ENCODE data around the gene REPS1.
"Not testable (repeated sequence)": the region's sequence is repeated elsewhere in the genome, so short reads cannot be mapped to it uniquely, and the experiment has no call there.

Gene REPS1

GRCh38 chr6:138966870-138967269 is 21.2 kb downstream of the REPS1 start:
- DNase-seq: no peak

GRCh38 chr6:138965971-138966370 is 22.1 kb downstream of the REPS1 start:
- no peak for DNase-seq

DNA sequence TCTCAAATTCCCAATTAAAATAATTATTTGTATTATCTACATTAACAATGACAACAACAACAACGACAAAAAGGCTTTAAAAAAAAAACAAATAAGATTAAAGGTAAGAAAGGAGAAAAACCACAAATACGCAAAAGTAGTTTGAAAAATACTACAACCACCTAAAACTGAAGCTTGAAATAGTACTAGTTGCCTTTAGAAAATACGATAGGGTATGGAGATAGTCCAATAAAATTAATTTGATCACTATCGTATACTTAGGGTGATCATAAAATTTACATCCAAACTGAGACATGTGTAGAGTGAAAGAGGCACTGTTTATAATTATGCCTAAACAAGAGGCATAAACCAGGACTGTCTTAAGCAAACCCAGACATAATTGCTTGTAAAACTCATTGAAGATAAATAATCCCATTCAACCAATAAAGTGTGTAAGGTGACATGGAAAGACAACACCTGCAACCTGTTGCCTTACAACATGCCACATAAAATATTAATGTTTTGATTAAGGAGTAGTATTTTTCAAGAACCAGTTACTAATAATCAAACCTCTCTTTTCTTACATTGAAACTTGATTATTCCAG is 22.7 kb downstream of the REPS1 start:
- no peak for DNase-seq

GRCh38 chr6:138964012-138964411 is 24.0 kb downstream of the REPS1 start:
- no peak for DNase-seq

DNA sequence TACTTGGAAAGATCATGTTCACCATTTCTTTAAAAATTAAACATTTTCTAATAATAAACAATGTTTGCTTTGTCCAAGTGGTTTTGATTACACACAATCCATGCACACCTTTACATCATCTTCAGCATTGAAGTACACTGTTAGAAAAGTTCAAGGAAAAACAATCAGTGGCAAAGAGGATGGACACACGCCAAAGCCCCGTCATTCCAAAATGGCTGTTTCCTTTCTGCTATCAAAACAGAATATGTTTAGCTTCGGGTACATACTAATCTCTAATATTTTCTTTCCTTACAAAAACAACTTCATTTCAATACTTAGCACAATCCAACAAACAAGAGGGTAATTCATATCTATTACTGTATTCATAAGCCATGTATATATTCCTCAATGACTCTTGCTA is 24.5 kb downstream of the REPS1 start:
- no peak for DNase-seq

GRCh38 chr6:138963119-138963518 is 24.9 kb downstream of the REPS1 start:
- no peak for DNase-seq

DNA sequence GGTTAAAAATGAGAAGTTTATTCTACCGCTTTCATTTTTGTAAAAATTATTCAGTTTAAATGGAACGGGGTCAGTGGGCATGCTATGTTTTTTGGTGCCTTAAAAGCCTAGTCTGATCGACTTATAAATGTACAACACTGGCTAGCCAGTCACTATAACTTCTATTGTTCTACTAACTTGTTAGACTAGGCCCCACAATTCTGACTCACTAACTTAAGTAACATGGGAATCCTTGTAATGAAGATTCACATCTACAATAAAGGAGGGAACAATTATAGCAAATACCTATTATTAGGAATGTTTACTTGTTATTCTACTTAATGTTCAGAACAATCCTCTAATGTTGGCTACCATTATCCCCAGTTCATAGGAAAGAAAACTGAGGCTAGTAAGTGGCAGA is 28.5 kb downstream of the REPS1 start:
- DNase-seq: no peak

- DNase-seq: no peak
These were observed 29.5 kb downstream of the REPS1 start for GRCh38 chr6:138958595-138958994.

- DNase-seq: no peak
These were observed 30.1 kb downstream of the REPS1 start for GRCh38 chr6:138957903-138958302.

- peak; percentile 72 for DNase-seq
These were observed 30.6 kb downstream of the REPS1 start for GRCh38 chr6:138957484-138957883.

DNA sequence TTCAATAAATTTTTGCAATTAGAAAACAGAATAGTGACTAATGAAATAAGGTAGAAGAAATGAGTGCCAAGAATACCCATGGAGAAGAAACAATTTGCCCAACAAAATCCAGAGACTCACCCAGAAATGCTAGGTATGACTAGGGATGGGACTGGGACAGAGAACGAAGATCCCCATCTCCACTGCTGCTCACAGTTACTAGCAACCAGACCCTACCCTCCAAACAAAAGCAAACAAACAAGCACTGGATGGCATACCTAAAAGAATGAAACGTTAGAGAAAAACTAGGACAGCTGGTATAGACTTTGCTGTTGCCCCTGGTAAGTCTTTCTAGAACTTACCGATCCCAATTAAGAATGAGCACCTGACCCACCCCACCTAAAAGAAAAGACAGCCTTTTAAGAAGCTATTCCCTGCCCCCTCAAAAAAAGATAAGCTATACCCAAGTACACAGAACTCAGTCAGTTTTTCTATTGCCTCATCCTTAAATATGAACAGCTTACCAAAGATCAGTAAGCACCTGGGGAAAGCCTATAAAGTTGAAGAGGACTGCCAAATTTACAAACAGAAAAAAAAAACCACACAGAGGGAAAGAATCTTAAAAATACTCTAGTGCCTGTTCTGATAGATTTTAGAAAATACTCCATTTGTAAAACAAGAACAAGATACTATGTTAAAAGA is 31.7 kb downstream of the REPS1 start:
- no peak for DNase-seq

DNA sequence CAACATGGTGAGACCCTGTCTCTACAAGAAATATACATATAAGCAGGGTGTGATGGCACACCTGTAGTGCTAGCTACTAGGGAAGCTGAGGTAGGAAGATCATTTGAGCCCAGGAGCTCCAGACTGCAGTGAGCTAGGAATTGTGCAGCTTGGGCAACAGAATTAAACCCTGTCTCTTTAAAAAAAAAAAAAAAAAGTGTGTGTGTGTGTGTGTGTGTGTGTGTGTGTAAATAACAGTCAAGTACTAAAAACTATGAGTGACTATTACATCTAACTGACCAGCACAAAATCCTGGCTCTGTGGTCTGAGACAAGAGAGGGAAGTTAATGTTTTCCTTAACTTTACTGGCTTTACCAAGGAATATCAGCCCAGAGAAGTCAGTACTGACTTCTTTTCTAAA is 32.8 kb downstream of the REPS1 start:
- DNase-seq: no peak

DNA sequence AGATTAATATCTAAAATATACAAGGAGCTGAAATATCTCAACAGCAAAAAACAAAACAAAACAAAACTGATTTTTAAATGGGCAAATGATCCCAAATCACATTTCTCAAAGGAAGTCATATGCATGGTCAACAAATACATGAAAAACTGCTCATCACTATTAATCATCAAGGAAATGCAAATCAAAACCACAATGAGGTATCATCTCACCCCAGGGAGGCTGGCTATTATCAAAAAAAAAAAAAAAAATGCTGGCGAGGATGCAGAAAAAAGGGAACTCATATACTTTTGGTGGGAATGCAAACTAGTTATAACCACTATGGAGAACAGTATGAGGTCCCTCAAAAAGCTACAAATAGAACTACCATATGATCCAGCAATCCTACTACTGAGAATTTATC is 34.6 kb downstream of the REPS1 start:
- DNase-seq: peak; percentile 75

GRCh38 chr6:138948546-138949179 is 39.4 kb downstream of the REPS1 start:
- DNase-seq: peak; percentile 36

DNA sequence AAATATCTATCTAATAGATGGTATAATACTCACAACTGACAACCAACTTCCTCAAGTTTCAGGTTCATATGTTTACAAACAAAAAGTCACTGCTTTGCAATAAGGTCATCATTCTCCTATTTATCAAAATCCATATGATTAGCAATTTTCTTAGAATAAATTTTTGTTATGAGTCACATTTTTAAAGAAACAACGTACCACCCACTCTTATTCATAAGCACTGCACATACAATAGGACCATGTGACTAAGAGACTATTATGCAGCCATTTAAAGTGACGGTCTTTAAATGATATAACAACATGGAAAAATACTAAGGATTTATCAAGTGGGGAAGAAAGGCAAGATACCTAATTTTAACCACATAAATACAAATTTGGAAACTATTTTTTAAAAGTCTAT is 40.0 kb downstream of the REPS1 start:
- DNase-seq: peak; percentile 23

DNA sequence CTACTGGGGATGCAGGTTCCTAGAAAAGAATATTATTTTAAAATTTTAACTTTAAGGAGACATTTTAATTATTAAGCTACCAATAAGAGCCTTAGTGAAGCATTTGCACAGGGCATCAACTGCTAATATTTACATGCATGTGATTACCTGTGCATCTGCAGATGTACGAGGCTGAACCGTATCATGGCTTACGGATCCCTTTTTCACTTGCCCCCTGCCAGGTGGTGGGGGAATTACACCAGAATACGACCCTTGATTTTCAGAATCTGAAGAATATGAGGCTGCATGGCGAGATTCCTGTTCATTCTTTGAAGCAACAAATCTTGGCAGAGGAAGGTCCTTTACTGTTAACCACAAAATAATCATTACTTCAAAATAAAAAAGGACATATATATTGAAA is 42.7 kb downstream of the REPS1 start:
- DNase-seq: no peak

GRCh38 chr6:138944412-138944811 is 43.6 kb downstream of the REPS1 start:
- no peak for DNase-seq

DNA sequence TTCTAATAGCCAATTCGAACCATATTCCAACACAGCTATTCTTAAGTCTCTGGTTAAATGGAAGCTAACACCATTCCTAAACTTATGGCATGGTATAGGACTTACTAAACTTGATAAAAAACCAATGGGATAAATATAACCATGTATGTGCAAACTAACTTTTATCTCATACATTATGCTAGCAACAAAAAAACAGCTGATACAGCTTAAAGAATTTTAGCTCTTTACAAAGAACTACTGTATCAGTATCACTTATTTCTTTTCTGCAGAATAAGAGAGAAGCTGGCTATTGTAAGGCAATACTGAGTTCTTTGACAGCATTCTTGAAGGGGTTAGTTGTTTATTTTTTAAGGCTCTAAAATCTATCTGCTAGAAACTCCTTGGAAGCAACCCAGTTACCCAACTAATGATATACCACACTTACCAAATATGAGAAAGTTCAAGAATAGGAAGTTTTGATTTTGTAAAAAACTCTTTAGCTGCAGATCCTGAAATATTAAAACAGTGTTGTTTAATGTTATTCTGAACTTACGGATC is 44.9 kb downstream of the REPS1 start:
- no peak for DNase-seq

GRCh38 chr6:138936873-138937272 is 51.2 kb downstream of the REPS1 start:
- not testable (repeated sequence) for DNase-seq

DNA sequence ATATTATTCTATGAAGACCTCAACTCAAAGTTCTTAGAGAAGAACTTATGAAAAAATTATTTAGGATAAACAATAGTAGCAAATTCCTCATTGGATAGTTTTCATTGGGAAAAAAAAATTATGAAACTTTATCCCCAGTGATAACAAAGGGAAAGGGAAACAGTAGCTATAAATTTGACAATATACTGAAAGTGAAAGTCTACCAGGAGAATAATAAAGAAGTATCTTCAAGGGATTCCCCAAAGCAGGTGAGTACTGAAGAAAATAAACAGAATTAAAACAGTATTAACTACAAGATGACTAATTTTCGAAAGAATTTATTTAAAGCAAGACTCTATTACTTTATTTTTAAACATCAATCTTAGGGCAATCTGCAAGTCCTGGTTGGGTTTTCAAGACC is 56.4 kb downstream of the REPS1 start:
- no peak for DNase-seq

DNA sequence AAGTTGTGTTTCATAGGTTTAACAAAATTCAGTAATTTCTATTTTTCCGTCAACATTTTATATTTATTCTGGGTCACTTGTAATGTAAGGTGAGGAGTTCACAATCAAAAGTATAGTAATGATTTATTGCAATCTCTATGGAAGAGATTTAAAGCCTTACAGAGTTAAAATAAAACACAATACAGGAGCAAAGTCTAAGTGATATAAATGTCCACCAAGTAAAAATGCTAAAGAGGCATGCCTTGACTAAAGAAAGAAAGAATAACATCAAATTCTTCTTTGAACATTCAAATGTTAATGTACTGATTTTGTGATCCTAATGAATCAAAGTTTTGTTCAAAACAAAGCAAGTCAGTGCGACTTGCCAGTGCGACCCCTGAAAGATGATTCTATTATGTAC is 61.5 kb downstream of the REPS1 start:
- no peak for DNase-seq

- DNase-seq: no peak
These were observed 62.2 kb downstream of the REPS1 start for GRCh38 chr6:138925806-138926205.

DNA sequence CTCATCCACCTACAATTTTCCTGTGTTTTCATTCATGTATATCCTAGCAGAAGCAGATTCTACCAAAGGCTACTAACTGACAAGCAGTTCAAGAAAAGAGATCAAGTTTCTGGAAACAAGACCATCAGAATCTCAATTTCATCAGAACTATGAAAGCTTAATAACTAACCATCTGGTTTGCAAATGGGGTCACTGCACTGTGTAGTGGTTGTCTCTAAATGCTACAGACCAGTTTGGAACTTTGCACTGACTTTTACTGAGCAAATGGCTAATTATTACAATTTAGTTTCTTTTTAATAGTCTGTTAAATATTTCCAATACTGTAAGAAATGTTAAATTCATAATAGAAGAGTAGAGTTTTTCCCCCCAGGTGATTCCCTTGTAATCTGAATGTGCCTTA is 64.5 kb downstream of the REPS1 start:
- no peak for DNase-seq

GRCh38 chr6:138920906-138921305 is 67.1 kb downstream of the REPS1 start:
- no peak for DNase-seq
